ENCODE results near the gene MED17.

MED17 gene

DNA sequence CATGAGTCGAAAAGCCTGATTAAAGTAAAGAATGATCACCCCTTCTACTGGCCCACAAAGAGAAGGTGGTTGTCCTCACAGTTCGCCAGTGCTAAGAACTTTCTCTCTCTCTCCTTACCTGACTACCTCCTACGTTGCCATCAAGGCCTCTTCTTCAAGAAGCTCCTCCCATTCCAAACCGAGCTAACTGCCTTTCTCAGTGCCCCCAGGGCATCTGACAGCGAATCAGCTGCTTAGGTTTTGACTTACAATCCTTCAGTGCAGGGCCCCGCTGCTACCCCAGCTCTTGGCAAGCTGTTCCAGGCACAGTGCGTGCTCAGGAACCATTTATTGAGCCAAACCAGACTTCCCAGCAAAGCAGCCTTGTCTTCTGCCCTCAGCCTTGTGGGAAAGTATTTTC is 60.5 kb downstream of the MED17 start:
- Histone ChIP-seq H3K4me3 (ENCODE audit: low read length) (no peak overlapping the region), H4K20me1 (ENCODE audit: insufficient read depth, low read length) (no peaks in the 10 kb centered on the region), H3K27ac (ENCODE audit: low read length) (no peak overlapping the region), H3K27me3 (replicated peaks; ENCODE audit: insufficient read depth, low read length) (no peaks in the 10 kb centered on the region), H3K4me1 (ENCODE audit: low read length) (no peaks in the 10 kb centered on the region), H3K9me2 (replicated peaks; ENCODE audit: insufficient read depth, low read length) (no peaks in the 10 kb centered on the region), H3F3A (ENCODE audit: insufficient read depth, low read length) (no peaks in the 10 kb centered on the region), H2AFZ (ENCODE audit: low read length) (no peak overlapping the region), H3K9ac (ENCODE audit: low read length) (no peak overlapping the region), H3K36me3 (replicated peaks; ENCODE audit: insufficient read depth, low read length) (no peaks in the 10 kb centered on the region), H3K4me2 (ENCODE audit: low read depth, low read length) (no peak overlapping the region), H3K9me3 (replicated peaks; ENCODE audit: insufficient read depth, low read length) (no peaks in the 10 kb centered on the region), H3K79me2 (ENCODE audit: low read length) (no peaks in the 10 kb centered on the region)
- no peak for DNase-seq
- no peak for TF ChIP-seq EZH2phosphoT487 (IDR thresholded peaks at IDR 0.05; ENCODE audit: low read length)
- TF ChIP-seq, protein P1, sequence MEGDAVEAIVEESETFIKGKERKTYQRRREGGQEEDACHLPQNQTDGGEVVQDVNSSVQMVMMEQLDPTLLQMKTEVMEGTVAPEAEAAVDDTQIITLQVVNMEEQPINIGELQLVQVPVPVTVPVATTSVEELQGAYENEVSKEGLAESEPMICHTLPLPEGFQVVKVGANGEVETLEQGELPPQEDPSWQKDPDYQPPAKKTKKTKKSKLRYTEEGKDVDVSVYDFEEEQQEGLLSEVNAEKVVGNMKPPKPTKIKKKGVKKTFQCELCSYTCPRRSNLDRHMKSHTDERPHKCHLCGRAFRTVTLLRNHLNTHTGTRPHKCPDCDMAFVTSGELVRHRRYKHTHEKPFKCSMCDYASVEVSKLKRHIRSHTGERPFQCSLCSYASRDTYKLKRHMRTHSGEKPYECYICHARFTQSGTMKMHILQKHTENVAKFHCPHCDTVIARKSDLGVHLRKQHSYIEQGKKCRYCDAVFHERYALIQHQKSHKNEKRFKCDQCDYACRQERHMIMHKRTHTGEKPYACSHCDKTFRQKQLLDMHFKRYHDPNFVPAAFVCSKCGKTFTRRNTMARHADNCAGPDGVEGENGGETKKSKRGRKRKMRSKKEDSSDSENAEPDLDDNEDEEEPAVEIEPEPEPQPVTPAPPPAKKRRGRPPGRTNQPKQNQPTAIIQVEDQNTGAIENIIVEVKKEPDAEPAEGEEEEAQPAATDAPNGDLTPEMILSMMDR (IDR thresholded peaks at IDR 0.05; ENCODE audit: low read length) = no peak
- no peak for TF ChIP-seq EZH2 (optimal IDR thresholded peaks at IDR 0.05; ENCODE audit: low read depth, low read length)

DNA sequence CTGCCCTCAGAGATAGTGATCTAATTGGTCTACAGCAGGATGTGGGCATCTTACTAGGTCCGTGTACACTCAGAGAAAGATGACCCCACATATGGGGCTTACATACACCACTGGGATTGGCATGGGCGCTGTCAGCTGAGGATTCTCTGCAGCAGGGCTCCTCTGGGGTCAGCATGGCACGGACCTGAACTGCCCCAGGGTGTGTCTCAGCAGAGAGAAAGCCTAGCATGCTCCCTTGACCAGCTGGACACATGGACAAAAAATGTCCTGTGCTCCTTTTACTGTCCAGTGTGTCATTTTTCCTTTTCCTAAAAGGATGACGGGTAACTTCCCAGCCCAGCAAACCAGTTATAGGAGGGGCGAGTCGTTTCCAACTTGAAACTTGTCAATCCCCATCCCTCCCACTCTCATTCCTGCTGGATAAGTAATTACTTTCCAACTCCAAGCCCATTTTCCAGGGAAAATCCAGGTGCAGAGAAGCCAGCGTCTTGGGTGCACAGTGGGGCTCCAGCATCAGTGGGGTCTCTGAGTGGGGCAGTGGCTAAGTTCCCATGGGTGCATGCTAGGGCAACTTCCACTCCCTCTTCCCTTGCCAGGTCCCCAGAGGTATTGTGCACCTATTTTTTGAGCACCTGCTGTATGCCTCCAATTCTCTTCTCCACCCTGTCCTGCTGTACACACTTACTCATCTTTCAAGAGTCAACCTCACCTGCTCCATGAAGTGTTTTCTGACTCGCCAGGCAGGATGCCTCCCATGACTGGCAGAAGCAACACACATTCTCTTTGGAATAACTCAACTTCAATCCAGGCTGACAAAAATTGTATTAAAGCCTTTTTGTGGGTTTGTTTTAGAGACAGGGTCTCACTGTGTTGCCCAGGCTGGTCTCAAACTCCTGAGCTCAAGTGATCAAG is 61.4 kb downstream of the MED17 start:
- no peak overlapping the region for H3K4me2 ChIP-seq (ENCODE audit: low read depth, low read length)
- H3K36me3 ChIP-seq (replicated peaks; ENCODE audit: insufficient read depth, low read length) = no peaks in the 10 kb centered on the region
- TF ChIP-seq, protein P1 (IDR thresholded peaks at IDR 0.05; ENCODE audit: low read length) = no peak
- no peak for TF ChIP-seq EZH2phosphoT487 (IDR thresholded peaks at IDR 0.05; ENCODE audit: low read length)
- no peak for TF ChIP-seq EZH2 (optimal IDR thresholded peaks at IDR 0.05; ENCODE audit: low read depth, low read length)
- H3K9ac ChIP-seq (ENCODE audit: low read length) = no peak overlapping the region
- no peak overlapping the region for H3K27ac ChIP-seq (ENCODE audit: low read length)
- H4K20me1 ChIP-seq (ENCODE audit: insufficient read depth, low read length) = no peaks in the 10 kb centered on the region
- H3K9me3 ChIP-seq (replicated peaks; ENCODE audit: insufficient read depth, low read length) = no peaks in the 10 kb centered on the region
- no peak overlapping the region for H2AFZ ChIP-seq (ENCODE audit: low read length)
- no peaks in the 10 kb centered on the region for H3K27me3 ChIP-seq (replicated peaks; ENCODE audit: insufficient read depth, low read length)
- no peak for DNase-seq
- H3K79me2 ChIP-seq (ENCODE audit: low read length) = no peaks in the 10 kb centered on the region
- no peaks in the 10 kb centered on the region for H3K4me1 ChIP-seq (ENCODE audit: low read length)
- H3K4me3 ChIP-seq (ENCODE audit: low read length) = no peak overlapping the region
- no peaks in the 10 kb centered on the region for H3K9me2 ChIP-seq (replicated peaks; ENCODE audit: insufficient read depth, low read length)
- no peaks in the 10 kb centered on the region for H3F3A ChIP-seq (ENCODE audit: insufficient read depth, low read length)

DNA sequence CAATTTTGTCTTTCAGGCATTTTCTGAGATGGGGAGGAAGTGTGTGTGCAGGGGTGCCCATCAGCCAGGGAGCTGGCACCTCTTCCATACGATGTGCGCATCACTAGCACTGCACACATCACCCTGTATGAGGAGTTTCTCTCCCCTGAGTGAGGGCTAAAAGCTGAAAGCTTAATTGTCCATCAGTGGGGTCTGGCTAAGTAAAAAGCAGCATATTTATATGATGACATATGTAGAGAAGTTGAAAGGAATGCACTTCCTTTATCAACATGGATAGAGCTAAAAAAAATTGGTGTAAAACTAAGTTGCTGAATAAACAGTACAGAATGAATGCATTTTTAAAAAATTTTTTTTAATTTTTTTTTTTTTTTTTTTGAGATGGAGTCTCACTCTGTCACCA is 62.3 kb downstream of the MED17 start:
- DNase-seq = no peak

More for the DNA sequence above, 62.3 kb downstream of the MED17 start:
- Histone ChIP-seq H3K9me3 (replicated peaks; ENCODE audit: insufficient read depth, low read length) (no peaks in the 10 kb centered on the region), H2AFZ (ENCODE audit: low read length) (no peak overlapping the region), H3K27ac (ENCODE audit: low read length) (no peak overlapping the region), H3K4me3 (ENCODE audit: low read length) (no peak overlapping the region), H3K79me2 (ENCODE audit: low read length) (no peaks in the 10 kb centered on the region), H3K9ac (ENCODE audit: low read length) (no peak overlapping the region), H3F3A (ENCODE audit: insufficient read depth, low read length) (no peaks in the 10 kb centered on the region), H3K36me3 (replicated peaks; ENCODE audit: insufficient read depth, low read length) (no peaks in the 10 kb centered on the region), H4K20me1 (ENCODE audit: insufficient read depth, low read length) (no peaks in the 10 kb centered on the region), H3K27me3 (replicated peaks; ENCODE audit: insufficient read depth, low read length) (no peaks in the 10 kb centered on the region), H3K4me2 (ENCODE audit: low read depth, low read length) (no peak overlapping the region), H3K9me2 (replicated peaks; ENCODE audit: insufficient read depth, low read length) (no peaks in the 10 kb centered on the region), H3K4me1 (ENCODE audit: low read length) (no peaks in the 10 kb centered on the region)
- TF ChIP-seq EZH2phosphoT487 (IDR thresholded peaks at IDR 0.05; ENCODE audit: low read length) (no peak), EZH2 (optimal IDR thresholded peaks at IDR 0.05; ENCODE audit: low read depth, low read length) (no peak)
- TF ChIP-seq, protein P1 (IDR thresholded peaks at IDR 0.05; ENCODE audit: low read length) = no peak

All from MM.1S (cell line).